OCI-LY1 (cell line): ENCODE results near the gene ADGRL1.
A peak's percentile ranks its signal among the peaks of the same experiment; 100 is the strongest.

Experiments used
- H2AFZ ChIP-seq: fragments of 200-600 bp; sonication (generic), shearing (Covaris generic); 2 replicates; pipeline ENCODE4 v1.6.0; 2014; ENCODE audit warnings: antibody characterized with exemption, mild to moderate bottlenecking, low read length
- H3F3A ChIP-seq: fragments of 200-600 bp; sonication (generic), shearing (Covaris generic); 2 replicates; pipeline ENCODE4 v1.6.0; 2014; ENCODE audit warnings: mild to moderate bottlenecking, antibody characterized with exemption, low read length, moderate library complexity; ENCODE audit not compliant: insufficient read depth
- H3K27ac ChIP-seq: fragments of 200-600 bp; sonication (generic); 2 replicates; pipeline ENCODE4 v1.5.1; 2014; ENCODE audit warnings: low read length, mixed run types, mild to moderate bottlenecking, low read depth; ENCODE audit not compliant: poor library complexity, severe bottlenecking
- H3K27me3 ChIP-seq: fragments of 200-600 bp; sonication (generic); 2 replicates; pipeline ENCODE4 v1.6.0; 2014; ENCODE audit warnings: antibody characterized with exemption, mild to moderate bottlenecking, low read length, moderate library complexity; ENCODE audit not compliant: insufficient read depth
- H3K36me3 ChIP-seq: fragments of 200-600 bp; sonication (generic); 2 replicates; pipeline ENCODE4 v1.6.1; 2014; ENCODE audit warnings: mild to moderate bottlenecking, antibody characterized with exemption, low read length, moderate library complexity, mixed read lengths; ENCODE audit not compliant: insufficient read depth
- H3K4me1 ChIP-seq: fragments of 200-600 bp; sonication (generic); 2 replicates; pipeline ENCODE4 v1.5.1; 2014; ENCODE audit warnings: mild to moderate bottlenecking, low read length, moderate library complexity; ENCODE audit not compliant: insufficient read depth, severe bottlenecking
- H3K4me2 ChIP-seq: fragments of 200-600 bp; sonication (generic), shearing (Covaris generic); 2 replicates; pipeline ENCODE4 v1.6.1; 2014; ENCODE audit warnings: low read length
- H3K4me3 ChIP-seq: fragments of 200-600 bp; sonication (generic); 2 replicates; pipeline ENCODE4 v1.5.1; 2014; ENCODE audit warnings: low read length, low read depth, mild to moderate bottlenecking, mixed read lengths; ENCODE audit not compliant: poor library complexity, severe bottlenecking
- H3K79me2 ChIP-seq: fragments of 200-600 bp; shearing (Covaris generic); 2 replicates; pipeline ENCODE4 v1.6.1; 2016; ENCODE audit warnings: mixed run types, low read length, mixed read lengths; ENCODE audit not compliant: insufficient read depth
- H3K9ac ChIP-seq: fragments of 200-600 bp; sonication (generic), shearing (Covaris generic); 2 replicates; pipeline ENCODE4 v1.6.1; 2014; ENCODE audit warnings: mild to moderate bottlenecking, low read length, mixed read lengths
- H3K9me2 ChIP-seq: fragments of 200-600 bp; sonication (generic), shearing (Covaris generic); 2 replicates; pipeline ENCODE4 v1.6.1; 2014; ENCODE audit warnings: low read depth, mild to moderate bottlenecking, low read length, mixed read lengths
- H3K9me3 ChIP-seq: fragments of 200-600 bp; shearing (Covaris generic); 2 replicates; pipeline ENCODE4 v1.6.1; 2014; ENCODE audit warnings: low read length, mixed read lengths
- H4K20me1 ChIP-seq: fragments of 200-600 bp; sonication (generic), shearing (Covaris generic); 2 replicates; pipeline ENCODE4 v1.6.0; 2016; ENCODE audit warnings: mild to moderate bottlenecking, low read length; ENCODE audit not compliant: insufficient read depth
- EZH2 ChIP-seq: fragments of 200-600 bp; sonication (generic), shearing (Covaris generic); IDR thresholded peaks from 2 replicates; pipeline ENCODE4 v1.8.0; 2017; ENCODE audit warnings: borderline replicate concordance, mixed run types, mild to moderate bottlenecking, antibody characterized with exemption, low read length, moderate library complexity, mixed read lengths
- TF ChIP-seq, protein P1 (sequence below): fragments of 200-600 bp; sonication (generic), shearing (Covaris generic); IDR thresholded peaks from 2 replicates; pipeline ENCODE4 v1.5.1; 2017; ENCODE audit warnings: mild to moderate bottlenecking, antibody characterized with exemption, low read length, moderate library complexity, mixed read lengths

The ADGRL1 gene

DNA sequence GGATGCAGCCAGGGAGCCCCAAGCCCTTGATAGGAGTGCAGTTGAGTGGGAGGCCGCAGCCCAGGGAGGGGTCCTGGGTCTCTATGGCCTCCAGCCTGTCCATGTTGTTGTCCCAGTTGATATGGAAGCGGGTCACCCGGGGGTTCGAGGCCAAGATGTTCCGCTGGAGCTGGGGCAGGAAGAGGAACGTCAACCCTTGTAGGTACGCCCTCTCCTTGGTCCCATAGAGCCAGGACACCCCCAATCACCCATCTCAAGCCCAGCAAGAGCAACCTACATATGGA is 85.5 kb downstream of the ADGRL1 start:
- 0 out of 2 replicates have a peak, but pooled peaks cover 4% of the 10 kb centered on the region for H3F3A ChIP-seq
- no peak overlapping the region for H3K27ac ChIP-seq
- peaks cover 26% of the 10 kb centered on the region for H3K4me1 ChIP-seq
- no peak overlapping the region for H3K4me3 ChIP-seq
- TF ChIP-seq, protein P1, sequence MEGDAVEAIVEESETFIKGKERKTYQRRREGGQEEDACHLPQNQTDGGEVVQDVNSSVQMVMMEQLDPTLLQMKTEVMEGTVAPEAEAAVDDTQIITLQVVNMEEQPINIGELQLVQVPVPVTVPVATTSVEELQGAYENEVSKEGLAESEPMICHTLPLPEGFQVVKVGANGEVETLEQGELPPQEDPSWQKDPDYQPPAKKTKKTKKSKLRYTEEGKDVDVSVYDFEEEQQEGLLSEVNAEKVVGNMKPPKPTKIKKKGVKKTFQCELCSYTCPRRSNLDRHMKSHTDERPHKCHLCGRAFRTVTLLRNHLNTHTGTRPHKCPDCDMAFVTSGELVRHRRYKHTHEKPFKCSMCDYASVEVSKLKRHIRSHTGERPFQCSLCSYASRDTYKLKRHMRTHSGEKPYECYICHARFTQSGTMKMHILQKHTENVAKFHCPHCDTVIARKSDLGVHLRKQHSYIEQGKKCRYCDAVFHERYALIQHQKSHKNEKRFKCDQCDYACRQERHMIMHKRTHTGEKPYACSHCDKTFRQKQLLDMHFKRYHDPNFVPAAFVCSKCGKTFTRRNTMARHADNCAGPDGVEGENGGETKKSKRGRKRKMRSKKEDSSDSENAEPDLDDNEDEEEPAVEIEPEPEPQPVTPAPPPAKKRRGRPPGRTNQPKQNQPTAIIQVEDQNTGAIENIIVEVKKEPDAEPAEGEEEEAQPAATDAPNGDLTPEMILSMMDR: no peak
- TF ChIP-seq EZH2: no peak
- H3K9me2 ChIP-seq: no peaks in the 10 kb centered on the region
- no peak overlapping the region for H3K4me2 ChIP-seq
- no peak overlapping the region for H2AFZ ChIP-seq
- H3K9me3 ChIP-seq: no peaks in the 10 kb centered on the region
- H3K79me2 ChIP-seq: no peaks in the 10 kb centered on the region
- no peaks in the 10 kb centered on the region for H3K27me3 ChIP-seq
- no peak overlapping the region for H3K9ac ChIP-seq
- H3K36me3 ChIP-seq: peaks cover 22% of the 10 kb centered on the region
- no peaks in the 10 kb centered on the region for H4K20me1 ChIP-seq

DNA sequence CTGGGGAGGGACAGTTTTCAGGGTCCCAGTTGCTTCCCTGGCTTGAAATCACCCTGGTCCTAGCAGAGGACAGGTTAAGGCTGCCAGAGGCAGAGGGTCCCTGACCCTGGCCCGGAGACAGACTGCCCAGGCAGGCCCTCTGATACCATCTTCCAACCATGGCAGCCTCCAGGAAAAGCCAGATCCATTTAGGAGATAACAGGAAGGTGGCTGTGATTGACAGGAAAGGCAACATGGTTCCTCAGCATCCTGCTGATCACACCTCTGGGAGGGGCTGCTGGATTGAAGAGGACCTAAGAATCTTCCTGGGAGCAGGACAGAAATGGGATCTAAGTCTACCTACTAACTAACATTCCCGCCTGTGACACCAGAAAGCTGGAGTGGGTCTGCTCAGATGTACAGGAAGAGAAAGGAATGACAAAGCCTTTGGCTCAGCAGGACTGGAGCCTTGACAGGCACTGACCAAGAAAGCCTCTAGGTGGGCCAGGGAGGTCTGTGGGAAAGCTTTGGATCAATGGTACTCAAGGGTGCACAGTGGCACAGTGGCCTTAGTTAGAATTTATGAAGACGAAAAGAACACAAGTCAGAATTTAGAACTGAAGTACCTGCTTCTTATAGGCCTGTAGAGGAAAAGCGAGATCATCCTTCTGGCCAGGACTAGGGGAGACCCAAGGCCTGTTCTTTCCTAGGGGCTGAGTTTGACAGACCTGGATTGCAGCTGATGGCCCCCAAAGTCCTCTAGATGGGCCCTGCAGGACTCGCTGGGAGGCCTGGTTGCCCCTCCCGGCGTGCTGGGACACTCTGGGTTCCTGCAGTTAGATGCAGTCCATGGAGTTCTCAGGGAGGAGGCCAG is 86.1 kb downstream of the ADGRL1 start:
- H3K27ac ChIP-seq: peak overlapping the region; percentile 63
- H3K4me3 ChIP-seq: no peak overlapping the region
- no peak overlapping the region for H2AFZ ChIP-seq
- H3K9me3 ChIP-seq: no peaks in the 10 kb centered on the region
- 0 out of 2 replicates have a peak, but pooled peaks cover 4% of the 10 kb centered on the region for H3F3A ChIP-seq
- H3K9me2 ChIP-seq: no peaks in the 10 kb centered on the region
- H3K4me1 ChIP-seq: peaks cover 31% of the 10 kb centered on the region
- no peaks in the 10 kb centered on the region for H3K79me2 ChIP-seq
- no peak overlapping the region for H3K9ac ChIP-seq
- no peaks in the 10 kb centered on the region for H4K20me1 ChIP-seq
- no peaks in the 10 kb centered on the region for H3K27me3 ChIP-seq
- peaks cover 16% of the 10 kb centered on the region for H3K36me3 ChIP-seq
- no peak for TF ChIP-seq EZH2
- TF ChIP-seq, protein P1: no peak
- H3K4me2 ChIP-seq: no peak overlapping the region

DNA sequence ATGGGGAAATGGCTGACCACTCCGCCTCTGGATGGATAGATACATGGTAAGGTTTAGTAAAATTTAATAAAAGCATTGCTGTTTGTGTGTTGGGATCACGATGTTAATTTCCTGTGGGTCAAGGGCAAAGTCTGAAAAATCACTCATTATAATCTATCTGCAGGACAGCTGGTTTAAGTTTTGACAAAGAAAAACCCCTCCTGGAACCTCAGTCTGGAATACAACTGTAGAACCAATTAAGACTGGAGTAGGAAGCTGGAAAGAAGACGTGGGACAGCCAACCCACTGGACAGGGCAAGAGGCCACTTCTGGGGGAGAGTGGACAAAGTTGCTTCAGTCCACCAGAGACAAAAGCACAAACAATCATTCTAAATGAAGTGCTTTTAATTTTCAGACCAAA is 86.8 kb downstream of the ADGRL1 start:
- H4K20me1 ChIP-seq: no peaks in the 10 kb centered on the region
- H3F3A ChIP-seq: 0 out of 2 replicates have a peak, but pooled peaks cover 4% of the 10 kb centered on the region
- H2AFZ ChIP-seq: no peak overlapping the region
- peaks cover 36% of the 10 kb centered on the region for H3K4me1 ChIP-seq
- H3K4me3 ChIP-seq: peak overlapping the region; percentile 69
- H3K9me2 ChIP-seq: no peaks in the 10 kb centered on the region
- TF ChIP-seq EZH2: no peak
- TF ChIP-seq, protein P1: no peak
- H3K27me3 ChIP-seq: no peaks in the 10 kb centered on the region
- peak overlapping the region; percentile 75; the same call in 1 of the 2 replicates for H3K9ac ChIP-seq
- no peaks in the 10 kb centered on the region for H3K79me2 ChIP-seq
- peak overlapping the region; percentile 63 for H3K27ac ChIP-seq
- H3K4me2 ChIP-seq: peak overlapping the region; percentile 92; the same call in 1 of the 2 replicates
- peaks cover 9% of the 10 kb centered on the region for H3K36me3 ChIP-seq
- no peaks in the 10 kb centered on the region for H3K9me3 ChIP-seq
